Muscle of back (tissue), 11 donors: ENCODE results near the gene RPTOR. TPM values are rescaled to one million over a fixed set of nuclear protein-coding genes. Genes with fewer than 3 reads are reported as not detected.

Source experiments
- DNase-seq, 3 donors: peaks; one replicate each; pipeline versions ENCODE4 v3.0.0 to v3.0.0-alpha.2; 2013
- polyA plus RNA-seq, 10 donors: library from polyadenylated mRNA; unstranded; fragments of 120-200 nt; gene quantifications; one replicate each; pipeline ENCODE4 v1.2.1, GENCODE V29; 2013; ENCODE audit not compliant: insufficient read length in 10 of 10

RPTOR gene
- polyA plus RNA-seq, 10 donors: 18.8 to 24.3 (median 21.2) TPM

GRCh38 chr17:80584176-80584905 is 39.7 kb downstream of the RPTOR start:
- DNase-seq: no peak

GRCh38 chr17:80585890-80586845 is 41.5 kb downstream of the RPTOR start:
- DNase-seq: no peak

DNA sequence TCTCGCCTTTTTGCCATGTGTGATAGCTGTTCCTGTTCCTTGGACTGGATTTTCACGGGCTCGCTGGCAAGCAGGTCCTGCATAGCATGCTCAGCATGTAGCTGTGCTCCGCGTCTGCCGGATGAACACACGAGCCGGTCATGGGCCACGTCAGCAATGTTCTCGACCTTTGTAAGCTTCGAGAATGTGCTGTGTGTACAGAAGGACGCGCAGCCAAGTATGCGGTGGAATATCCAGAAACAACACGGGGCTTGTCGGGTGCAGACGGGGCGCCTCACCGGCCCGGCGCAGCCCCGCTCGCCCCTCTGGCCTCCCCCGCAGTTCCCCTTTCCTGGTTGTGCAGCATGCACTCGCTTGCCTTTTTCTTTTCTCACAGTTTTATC is 42.2 kb downstream of the RPTOR start:
- no peak for DNase-seq

- DNase-seq: no peak
Measured at GRCh38 chr17:80588702-80589383, 44.2 kb downstream of the RPTOR start.

DNA sequence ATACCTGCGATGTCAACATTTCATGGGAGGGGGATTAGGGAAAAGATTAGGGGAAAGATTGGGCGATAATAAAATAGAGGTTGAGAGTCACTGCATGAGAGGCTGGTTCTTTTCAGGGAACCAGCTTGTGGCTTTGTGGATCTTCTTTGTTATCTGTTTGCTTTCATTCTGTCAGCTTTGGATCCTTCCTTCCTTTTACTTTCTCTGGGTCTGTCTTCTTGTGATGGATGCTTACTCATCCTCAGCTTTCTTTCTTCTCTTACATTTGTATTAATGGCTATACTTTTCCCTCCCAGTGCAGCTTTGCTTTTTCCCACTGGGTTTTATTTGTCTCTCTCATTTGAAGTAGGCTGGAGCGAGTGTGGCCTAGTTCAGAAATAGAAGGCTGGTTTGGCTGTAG is 47.1 kb downstream of the RPTOR start:
- no peak for DNase-seq

- no peak for DNase-seq
Measured at GRCh38 chr17:80592243-80592642, 47.6 kb downstream of the RPTOR start.

- DNase-seq: no peak
Measured at GRCh38 chr17:80593181-80593580, 48.5 kb downstream of the RPTOR start.

DNA sequence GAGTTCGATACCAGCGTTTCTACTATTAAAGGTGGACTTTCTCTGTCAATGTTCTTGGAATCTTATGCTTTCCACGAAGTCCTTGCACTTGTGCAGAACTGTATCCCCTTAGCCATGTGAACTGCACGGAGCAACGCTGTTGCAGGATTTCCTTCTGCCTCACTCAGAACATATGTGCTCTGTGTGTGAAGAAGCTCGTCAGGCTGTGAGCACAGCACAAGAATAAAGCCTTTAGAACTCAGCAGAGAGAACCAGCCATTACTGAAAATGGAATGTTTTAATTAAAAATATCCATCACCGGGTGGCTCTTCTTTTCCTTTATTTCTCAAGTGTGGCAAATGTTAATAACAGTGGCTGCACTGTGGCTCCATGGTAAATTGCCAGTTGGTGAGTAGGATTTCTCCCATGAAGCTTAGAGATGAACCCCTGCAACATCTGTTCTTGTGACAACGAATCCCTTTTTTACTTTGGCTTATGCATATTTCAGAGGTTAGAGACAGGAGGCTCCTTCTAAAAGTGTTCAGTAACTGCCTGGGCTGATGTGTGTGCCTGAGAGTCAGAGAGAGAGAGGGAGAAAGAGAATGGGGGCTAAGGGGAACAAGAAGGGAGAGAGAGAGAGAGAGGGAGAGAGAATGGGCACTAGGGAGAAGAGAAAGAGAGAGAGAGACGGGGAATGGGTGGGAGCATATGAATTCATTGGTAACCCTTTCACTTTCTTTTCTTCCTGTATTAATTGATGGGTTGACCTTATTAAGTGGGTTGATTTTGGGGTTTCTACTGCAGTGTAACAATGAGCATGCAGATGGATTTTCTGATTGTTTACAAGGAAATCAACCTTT is 50.0 kb downstream of the RPTOR start:
- DNase-seq: peak in 2 of 3 donors; percentile 8 to 43

GRCh38 chr17:80596760-80597608 is 52.3 kb downstream of the RPTOR start:
- DNase-seq: no peak

DNA sequence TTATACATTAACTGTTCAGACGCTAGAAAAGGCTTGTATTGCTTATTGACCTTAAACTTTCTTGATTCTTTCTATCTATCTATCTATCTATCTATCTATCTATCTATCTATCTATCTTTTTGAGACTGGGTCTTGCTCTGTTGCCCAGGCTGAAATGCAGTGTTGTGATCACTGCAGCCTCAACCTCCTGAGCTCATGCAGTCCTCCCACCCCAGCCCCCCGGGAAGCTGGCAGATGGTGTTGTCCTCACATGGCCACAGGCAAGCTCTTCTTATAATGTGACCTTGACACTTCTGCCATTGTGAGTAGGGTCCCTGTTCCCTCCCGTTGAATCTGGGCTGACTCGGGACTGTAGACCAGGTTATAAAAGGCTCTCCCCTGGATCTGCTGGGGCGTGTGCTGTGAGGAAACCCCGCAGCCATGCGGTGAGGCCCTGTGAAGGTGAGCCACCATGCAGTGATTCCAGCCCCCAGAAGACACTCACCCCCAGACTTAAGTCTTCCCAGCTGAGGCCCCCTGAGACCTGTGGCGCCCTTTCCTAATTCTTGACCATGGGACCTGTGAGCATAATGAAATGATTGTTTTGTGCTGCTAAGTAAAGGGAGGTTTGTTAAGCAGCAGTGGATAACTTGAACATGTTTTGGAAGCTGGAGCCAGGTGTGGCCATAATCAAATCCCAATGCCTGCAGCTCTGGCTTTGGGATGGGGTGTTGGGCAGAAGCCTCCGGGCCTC is 54.3 kb downstream of the RPTOR start:
- DNase-seq: no peak

- DNase-seq: peak; percentile 6 to 42 (median 33)
Measured at GRCh38 chr17:80599546-80600305, 55.1 kb downstream of the RPTOR start.

DNA sequence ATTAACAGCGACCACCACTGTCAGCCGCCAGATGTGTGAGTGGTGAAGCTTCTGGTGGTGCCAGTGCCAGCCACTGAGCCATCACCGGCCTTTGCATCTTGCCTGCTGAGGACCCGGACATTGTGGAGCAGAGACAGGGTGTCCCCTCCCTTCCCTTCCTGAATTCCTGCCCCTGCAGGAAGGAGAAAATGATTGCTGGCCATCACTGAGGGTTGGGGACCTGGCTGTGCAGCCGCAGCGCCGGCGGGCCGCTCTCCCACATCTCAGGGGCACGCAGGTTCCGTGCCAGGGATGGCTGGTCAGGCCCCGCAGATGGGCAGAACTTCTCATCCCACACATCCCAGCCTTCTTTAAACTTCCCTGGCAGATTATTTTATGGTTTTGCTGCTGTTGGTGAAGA is 56.5 kb downstream of the RPTOR start:
- no peak for DNase-seq

GRCh38 chr17:80603396-80603795 is 58.8 kb downstream of the RPTOR start:
- DNase-seq: no peak

DNA sequence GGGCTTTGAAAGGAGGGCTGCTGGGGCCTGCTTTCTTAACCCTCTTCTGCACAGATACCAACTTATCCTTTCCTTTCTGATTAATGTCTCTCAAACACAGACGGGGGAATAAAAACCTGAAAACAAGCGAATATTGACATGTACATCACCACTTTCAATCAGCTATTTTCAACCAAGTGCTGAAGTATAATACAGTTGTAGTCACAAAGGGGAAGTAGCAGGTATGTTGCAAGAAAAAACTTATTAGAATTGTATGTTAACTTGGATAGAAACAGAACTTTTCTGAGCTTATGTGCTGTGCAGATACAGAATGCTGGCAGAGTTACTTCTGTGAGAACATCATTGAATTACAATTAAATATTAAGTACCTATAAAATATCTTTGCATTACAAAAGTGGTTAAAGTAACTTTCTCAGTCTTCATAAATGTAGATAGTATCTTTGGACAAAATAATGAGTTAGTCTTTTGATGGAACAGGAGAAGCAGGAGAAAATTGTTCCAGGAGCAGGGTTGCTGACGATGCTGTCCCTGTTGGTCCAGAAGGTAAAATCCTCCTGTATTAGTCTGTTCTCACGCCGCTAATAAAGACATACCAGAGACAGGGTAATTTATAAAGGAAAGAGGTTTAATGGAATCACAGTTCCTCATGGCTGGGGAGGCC is 59.5 kb downstream of the RPTOR start:
- no peak for DNase-seq

GRCh38 chr17:80604670-80605010 is 60.0 kb downstream of the RPTOR start:
- DNase-seq: no peak

DNA sequence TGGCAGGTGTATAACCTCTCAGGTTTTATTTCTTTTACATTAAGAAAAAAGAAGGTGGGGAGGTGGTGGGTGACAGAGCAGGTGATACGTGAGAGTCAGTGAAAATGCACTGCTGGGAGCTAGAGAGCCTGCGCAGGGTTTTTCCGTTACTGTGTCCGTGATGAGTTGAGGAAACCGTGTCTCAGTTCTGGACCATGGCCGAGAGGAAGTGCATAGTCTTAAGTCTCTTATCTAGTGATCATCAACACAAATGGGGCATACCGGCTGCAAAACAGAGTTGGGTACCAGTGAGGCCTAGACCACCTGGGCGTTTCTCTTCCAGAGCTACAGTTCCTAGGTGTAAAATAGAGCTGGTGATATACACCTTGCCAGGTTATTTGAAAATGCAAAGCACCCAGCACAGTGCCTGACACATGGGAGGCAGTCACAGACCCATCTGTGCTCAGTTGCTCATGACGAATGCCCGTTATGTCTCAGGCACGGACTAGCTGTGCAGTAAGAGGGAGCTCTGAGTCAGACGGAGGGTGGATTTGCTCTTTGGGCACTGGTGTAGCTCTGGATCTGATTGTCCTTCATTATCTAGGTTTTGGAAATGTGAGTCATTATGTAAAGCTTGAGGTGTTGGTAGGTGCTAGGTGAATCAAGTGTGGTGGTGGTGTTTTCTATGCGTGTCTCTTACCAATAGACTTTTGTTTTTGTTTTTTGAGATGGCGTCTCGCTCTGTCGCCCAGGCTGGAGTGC is 60.9 kb downstream of the RPTOR start:
- no peak for DNase-seq

- DNase-seq: no peak
Measured at GRCh38 chr17:80608326-80608725, 63.7 kb downstream of the RPTOR start.

DNA sequence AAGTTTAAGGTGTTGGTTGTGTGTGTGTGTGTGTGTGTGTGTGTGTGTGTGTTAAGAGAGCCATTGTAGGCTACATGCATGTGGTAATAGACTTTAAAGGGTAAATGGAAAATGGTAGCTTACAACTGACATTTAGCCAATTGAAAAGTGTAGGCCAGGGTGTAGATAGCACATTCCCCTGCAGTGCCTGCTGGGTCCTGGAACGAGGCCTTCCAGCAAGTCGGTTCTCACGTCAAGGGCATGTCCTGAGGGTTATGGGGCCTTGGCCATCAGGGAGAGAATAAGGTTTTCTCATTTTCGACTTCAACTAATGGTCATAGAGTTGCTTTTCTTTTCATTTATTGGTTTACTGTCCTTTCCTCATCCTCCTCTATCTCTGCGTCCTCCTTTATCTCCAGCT is 65.1 kb downstream of the RPTOR start:
- no peak for DNase-seq
